HG03354 (cell line): ENCODE measurements around the gene SHLD2.
"Not testable (repeated sequence)": the region's sequence is repeated elsewhere in the genome, so short reads cannot be mapped to it uniquely, and the experiment has no call there.

Source experiments
- ATAC-seq: cut with Tn5 transposase; IDR thresholded peaks from one replicate; pipeline ENCODE4 v1.9.1; 2021; ENCODE audit warnings: mild to moderate bottlenecking; ENCODE audit not compliant: unreplicated experiment, poor library complexity, severe bottlenecking

The SHLD2 gene

GRCh38 chr10:87134440-87134839 lies 39.4 kb downstream of the SHLD2 start:
- not testable (repeated sequence) for ATAC-seq

DNA sequence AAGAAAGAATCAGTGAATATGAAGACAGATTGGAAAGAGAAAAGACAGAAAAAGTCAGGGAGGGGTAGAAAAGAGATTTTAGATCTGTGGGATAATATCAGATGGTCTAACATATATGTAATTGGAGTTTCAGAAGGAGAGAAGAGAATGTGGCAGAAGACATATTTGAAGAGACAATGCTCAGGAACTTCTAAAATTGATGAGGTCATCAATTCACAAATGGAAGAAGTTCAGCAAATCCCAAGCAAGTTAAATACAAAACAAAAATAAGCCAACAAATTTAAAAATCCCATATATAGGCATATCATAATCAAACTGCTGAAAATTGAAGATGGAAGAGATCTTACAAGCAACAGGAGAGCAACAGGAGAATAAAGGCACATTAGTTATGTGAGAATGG lies 42.5 kb downstream of the SHLD2 start:
- ATAC-seq, result not testable (repeated sequence)

GRCh38 chr10:87142230-87143108 lies 47.5 kb downstream of the SHLD2 start:
- ATAC-seq, result not testable (repeated sequence)

DNA sequence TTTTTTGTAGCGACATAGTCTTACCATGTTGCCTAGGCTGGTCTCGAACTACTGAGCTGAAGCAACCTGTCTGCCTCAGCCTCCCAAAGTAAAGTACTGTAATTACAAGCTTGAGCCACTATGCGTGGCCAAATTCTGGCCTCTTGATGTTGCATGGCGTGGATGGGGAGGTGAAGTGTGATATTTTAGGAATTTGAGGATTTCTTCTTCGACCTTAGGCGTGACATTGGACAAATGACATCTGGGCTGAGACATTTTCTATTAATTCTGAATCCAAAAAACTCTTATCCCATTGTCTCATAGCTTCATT lies 48.1 kb downstream of the SHLD2 start:
- not testable (repeated sequence) for ATAC-seq

GRCh38 chr10:87145598-87145997 lies 50.6 kb downstream of the SHLD2 start:
- ATAC-seq, result not testable (repeated sequence)

DNA sequence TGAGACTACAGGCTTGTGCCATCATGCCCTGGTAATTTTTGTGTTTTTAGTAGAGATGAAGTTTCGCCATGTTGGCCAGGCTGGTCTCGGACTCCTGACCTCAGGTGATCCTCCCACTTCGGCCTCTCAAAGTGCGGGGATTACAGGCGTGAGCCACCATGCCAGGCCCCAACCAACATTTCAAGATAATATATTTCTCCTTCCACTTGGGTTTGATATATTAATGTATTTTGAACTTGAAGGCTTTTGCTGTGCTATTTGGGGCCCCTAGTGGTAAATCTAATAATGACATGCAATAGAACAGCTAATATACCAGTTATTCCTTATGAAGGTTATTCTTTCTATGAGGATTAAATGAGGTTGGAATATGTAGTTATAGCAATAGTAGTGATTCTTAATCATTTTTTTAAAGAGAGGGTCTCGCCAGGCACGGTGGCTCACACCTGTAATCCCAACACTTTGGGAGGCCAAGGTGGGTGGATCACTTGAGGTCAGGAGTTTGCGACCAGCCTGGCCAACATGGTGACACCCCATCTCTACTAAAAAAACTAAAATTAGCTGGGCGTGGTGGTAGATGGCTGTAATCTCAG lies 54.1 kb downstream of the SHLD2 start:
- ATAC-seq, result peak; percentile 44

- not testable (repeated sequence) for ATAC-seq
These were observed 56.5 kb downstream of the SHLD2 start for GRCh38 chr10:87151516-87151915.

- not testable (repeated sequence) for ATAC-seq
These were observed 61.8 kb downstream of the SHLD2 start for GRCh38 chr10:87156841-87157240.

DNA sequence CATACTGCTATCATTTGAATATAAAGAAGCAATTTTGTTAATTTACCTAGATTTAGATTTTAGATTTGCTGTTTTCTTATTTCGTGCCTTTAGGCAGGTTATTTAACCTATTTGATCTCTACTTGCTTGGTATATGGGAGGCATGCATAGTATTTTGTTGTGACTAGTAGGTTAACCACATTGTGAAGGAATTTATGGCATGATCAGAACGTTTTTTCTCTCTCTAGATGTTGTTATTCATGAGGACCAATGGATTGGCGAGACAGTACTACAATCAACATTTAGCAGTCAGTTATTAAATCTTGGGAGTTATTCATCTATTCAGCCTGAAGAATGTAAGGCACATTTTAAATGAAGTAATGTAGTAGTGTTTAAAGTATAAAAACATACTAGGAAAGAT lies 62.8 kb downstream of the SHLD2 start:
- not testable (repeated sequence) for ATAC-seq

DNA sequence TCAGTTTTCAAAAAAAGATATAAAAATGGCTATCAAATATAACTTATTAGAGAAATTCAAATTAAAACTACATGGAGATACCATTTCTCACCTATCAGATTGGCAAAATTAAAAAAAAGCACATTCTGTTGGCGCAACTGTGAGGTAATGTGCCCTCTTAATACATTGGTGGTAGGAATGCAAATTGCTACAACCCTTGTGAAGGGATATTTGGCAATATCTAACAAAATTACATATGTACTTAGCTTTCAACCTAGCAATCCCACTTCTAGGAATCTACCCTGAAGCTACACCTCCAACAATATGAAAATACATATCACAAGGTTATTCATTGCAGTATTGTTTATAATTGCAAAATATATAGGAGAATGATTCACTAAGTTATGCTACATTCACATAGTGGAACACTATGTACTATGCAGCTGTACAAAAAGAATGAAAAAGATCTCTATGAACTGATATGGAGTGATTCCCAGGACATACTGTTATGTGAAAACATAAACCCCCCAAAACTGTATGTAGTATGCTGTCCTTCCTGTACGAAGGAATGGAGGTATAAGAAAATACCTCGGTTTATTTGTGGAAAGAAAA lies 67.8 kb downstream of the SHLD2 start:
- not testable (repeated sequence) for ATAC-seq

DNA sequence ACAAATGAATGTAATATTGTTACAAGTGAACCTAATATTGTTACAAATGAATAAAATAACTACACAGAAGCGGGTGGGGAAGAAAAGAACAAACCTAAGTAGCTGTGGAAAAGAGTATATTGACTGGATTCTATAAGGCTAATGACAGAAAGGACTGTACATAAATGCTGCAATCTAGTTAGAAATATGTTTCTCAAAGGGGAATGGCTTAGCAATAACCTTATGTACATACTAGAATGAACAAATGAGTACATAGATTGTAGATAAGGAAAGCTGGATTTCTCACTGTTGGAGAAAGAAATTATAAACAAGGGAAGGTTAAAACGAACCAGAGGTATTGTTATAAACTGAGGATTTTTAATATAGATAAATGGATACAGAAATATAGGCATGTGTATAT lies 68.4 kb downstream of the SHLD2 start:
- not testable (repeated sequence) for ATAC-seq

DNA sequence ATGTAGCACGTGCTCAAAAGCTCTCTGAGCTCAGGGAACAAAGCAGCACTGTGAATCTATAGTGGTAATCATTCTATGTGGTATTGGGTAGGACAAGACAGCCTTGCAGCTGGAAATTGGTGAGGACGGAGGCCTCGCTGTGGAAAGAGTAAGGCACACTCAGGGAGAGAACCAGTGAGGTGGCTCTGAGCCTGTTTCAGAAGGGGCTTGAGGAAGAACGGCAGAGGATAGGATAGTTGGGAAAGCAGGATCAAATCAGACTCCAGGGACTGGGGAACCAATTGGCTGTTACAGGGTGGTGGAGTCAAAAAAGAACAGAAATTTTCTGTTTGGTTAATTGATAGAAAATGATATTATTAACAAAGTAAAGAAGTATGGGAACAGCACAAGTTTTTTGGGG lies 74.9 kb downstream of the SHLD2 start:
- ATAC-seq, result not testable (repeated sequence)

DNA sequence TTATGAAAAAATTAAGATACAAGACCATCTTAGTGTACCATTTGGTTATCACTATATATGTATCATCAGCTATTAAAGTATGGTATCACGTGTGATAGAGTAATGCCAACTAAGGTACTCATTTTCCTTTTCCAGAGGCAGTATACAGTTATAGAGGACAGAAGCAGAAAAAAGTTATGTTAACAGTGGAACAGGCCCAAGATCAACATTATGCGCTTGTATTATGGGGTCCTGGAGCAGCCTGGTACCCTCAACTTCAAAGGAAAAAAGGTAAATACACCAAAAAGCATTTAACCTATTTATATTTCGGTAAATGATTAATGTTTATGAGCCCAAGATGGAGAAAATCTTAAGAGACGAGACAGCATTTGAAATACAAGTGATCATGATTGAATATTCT lies 75.7 kb downstream of the SHLD2 start:
- not testable (repeated sequence) for ATAC-seq

DNA sequence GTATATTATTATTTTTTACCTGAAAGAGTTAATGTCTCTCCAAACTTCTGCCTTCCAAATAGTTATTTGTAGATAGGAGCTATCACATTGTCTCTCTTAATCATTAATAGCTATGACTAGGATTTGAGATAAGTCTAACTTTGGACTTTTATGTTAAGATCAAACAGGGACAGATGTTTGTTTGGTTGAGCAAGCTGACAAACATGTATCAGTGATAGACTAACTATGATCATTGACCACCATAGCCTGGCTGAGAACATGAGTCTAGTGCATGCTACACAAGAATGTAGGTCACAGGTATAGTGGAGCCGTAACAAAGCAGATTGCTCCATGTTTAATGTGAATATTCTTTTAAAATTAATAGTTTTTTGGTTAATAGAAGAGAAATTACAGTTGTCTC lies 76.7 kb downstream of the SHLD2 start:
- not testable (repeated sequence) for ATAC-seq

DNA sequence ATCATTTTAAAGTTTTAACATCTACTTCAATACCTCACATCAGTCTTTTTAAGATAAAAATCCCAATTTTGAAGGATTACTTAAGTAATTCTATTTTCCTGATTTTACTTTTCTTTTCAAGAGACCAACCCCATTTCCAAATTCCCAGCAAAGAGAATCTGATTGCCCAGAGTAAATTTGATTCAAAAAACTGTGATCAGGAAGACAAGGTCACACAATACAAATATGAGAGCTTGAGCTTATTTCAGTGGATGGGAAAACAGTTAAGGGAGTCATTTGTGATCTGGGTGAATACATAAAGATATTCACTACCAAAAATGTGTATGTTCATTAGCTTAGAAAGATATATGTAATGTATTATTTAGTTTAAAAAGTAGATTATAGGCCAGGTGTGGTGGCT lies 77.2 kb downstream of the SHLD2 start:
- ATAC-seq, result not testable (repeated sequence)

- not testable (repeated sequence) for ATAC-seq
These were observed 82.6 kb downstream of the SHLD2 start for GRCh38 chr10:87177587-87177986.

GRCh38 chr10:87184421-87184820 lies 89.4 kb downstream of the SHLD2 start:
- not testable (repeated sequence) for ATAC-seq

DNA sequence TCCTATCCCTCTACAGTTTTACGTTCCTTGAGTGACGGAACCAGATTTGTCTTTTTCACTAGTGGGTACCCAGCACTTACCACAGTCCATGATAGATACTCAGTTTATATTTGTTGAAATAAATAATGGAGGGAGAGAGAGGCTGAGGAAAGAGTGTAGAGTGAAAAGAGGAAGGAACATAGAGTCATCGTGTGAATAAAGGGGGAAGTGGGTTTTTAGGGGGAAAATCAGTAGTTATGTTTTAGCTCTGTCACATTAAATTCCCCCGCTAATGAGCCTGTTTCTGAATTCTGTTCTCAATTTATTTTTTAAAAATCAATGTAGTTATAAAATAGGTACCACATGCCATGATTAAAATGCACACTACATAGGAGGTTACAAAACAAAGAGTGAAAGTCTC lies 91.0 kb downstream of the SHLD2 start:
- ATAC-seq, result not testable (repeated sequence)

- ATAC-seq, result not testable (repeated sequence)
These were observed 92.6 kb downstream of the SHLD2 start for GRCh38 chr10:87187573-87187972.

GRCh38 chr10:87191841-87192240 lies 96.8 kb downstream of the SHLD2 start:
- not testable (repeated sequence) for ATAC-seq

GRCh38 chr10:87200924-87201323 lies 105.9 kb downstream of the SHLD2 start:
- ATAC-seq, result peak; percentile 67
